OCI-LY7 (cell line): ENCODE measurements around the gene EPHB1. TPM values are rescaled to one million over a fixed set of nuclear protein-coding genes. Genes with fewer than 3 reads are reported as not detected.

Source experiments
- BruUV-seq: library from RNA; stranded (reverse); fragments of 400-500 nt; replicated peaks from 2 replicates; lab custom pipeline; 2021; lab: Mats Ljungman, UMichigan
- CTCF ChIA-PET: fragments of 300-600 bp; sonication (Branson Sonifier 250); formaldehyde crosslinking; loops from one replicate; lab custom pipeline; 2022; ENCODE audit warnings: antibody characterized with exemption; ENCODE audit not compliant: unreplicated experiment; lab: Charles Lee
- POLR2A ChIA-PET: fragments of 300-600 bp; sonication (Branson Sonifier 250); formaldehyde crosslinking; loops from one replicate; lab custom pipeline; 2022; ENCODE audit warnings: antibody characterized with exemption; lab: Charles Lee
- DNase-seq: peaks from one replicate; pipeline ENCODE4 v3.0.0-alpha.2; 2015; ENCODE audit warnings: low spot score
- H2AFZ ChIP-seq: fragments of 200-600 bp; sonication (generic), shearing (Covaris generic); 2 replicates; pipeline ENCODE4 v1.6.1; 2014; ENCODE audit warnings: mild to moderate bottlenecking, antibody characterized with exemption, low read length, moderate library complexity
- H3K27ac ChIP-seq: fragments of 200-600 bp; sonication (generic); 2 replicates; pipeline ENCODE4 v1.5.1; 2014; ENCODE audit warnings: mixed run types, low read depth, mild to moderate bottlenecking, moderate library complexity, low read length, inconsistent platforms; ENCODE audit not compliant: poor library complexity, severe bottlenecking
- H3K36me3 ChIP-seq: fragments of 200-600 bp; sonication (generic); 2 replicates; pipeline ENCODE4 v1.6.1; 2014; ENCODE audit warnings: mild to moderate bottlenecking, antibody characterized with exemption, low read length, moderate library complexity, mixed read lengths; ENCODE audit not compliant: insufficient read depth
- H3K4me1 ChIP-seq: fragments of 200-600 bp; sonication (generic); 2 replicates; pipeline ENCODE4 v1.5.1; 2014; ENCODE audit warnings: mild to moderate bottlenecking, low read length; ENCODE audit not compliant: insufficient read depth, poor library complexity, severe bottlenecking
- H3K4me2 ChIP-seq: fragments of 200-600 bp; sonication (generic); 2 replicates; pipeline ENCODE4 v1.6.1; 2014; ENCODE audit warnings: mild to moderate bottlenecking, low read length
- H3K4me3 ChIP-seq: fragments of 200-600 bp; sonication (generic); 2 replicates; pipeline ENCODE4 v1.5.1; 2014; ENCODE audit warnings: mild to moderate bottlenecking, low read depth, low read length; ENCODE audit not compliant: poor library complexity, severe bottlenecking
- H3K79me2 ChIP-seq: fragments of 200-600 bp; sonication (generic); 2 replicates; pipeline ENCODE4 v1.6.1; 2016; ENCODE audit warnings: low read depth, mild to moderate bottlenecking, low read length, moderate library complexity, mixed read lengths; ENCODE audit not compliant: insufficient read depth
- H3K9me2 ChIP-seq: fragments of 200-600 bp; sonication (generic); 2 replicates; pipeline ENCODE4 v1.6.1; 2016; ENCODE audit warnings: mild to moderate bottlenecking, low read length, mixed read lengths; ENCODE audit not compliant: insufficient read depth
- H3K9me3 ChIP-seq: fragments of 200-600 bp; sonication (generic); 2 replicates; pipeline ENCODE4 v1.6.1; 2014; ENCODE audit warnings: mild to moderate bottlenecking, mixed run types, low read length, mixed read lengths
- H4K20me1 ChIP-seq: fragments of 200-600 bp; sonication (generic); 2 replicates; pipeline ENCODE4 v1.6.1; 2014; ENCODE audit warnings: mild to moderate bottlenecking, antibody characterized with exemption, low read length, moderate library complexity, mixed read lengths; ENCODE audit not compliant: insufficient read depth
- EZH2phosphoT487 ChIP-seq: fragments of 200-600 bp; sonication (generic); IDR thresholded peaks from 2 replicates; pipeline ENCODE4 v1.6.1; 2018; ENCODE audit warnings: low read depth, borderline replicate concordance, mild to moderate bottlenecking, mixed run types, antibody characterized with exemption, low read length, moderate library complexity, mixed read lengths
- intact Hi-C: fragments of 100-400 bp; cut with micrococcal nuclease; formaldehyde crosslinking; loops from one replicate; pipeline ENCODE4 v1.10.0; 2022; ENCODE audit not compliant: unreplicated experiment
- total RNA-seq, 2 experiments: library from RNA; depleted of rRNA in 1 of 2; stranded (reverse); fragments of >200 nt in 1 of 2; shearing (Covaris generic) in 1 of 2; gene quantifications; 2 replicates each; pipeline ENCODE4 v1.2.3, GENCODE V29; 2014 to 2022
- TF ChIP-seq, protein P1 (sequence below): fragments of 200-600 bp; sonication (generic); conservative IDR thresholded peaks from 2 replicates; pipeline ENCODE4 v1.5.1; 2014; ENCODE audit warnings: mild to moderate bottlenecking, antibody characterized with exemption, low read length, moderate library complexity, mixed read lengths

EPHB1 gene
- total RNA-seq, 2 experiments from 2014 or later: 0.54 to 1.3 TPM

- H3K36me3 ChIP-seq: no peaks in the 10 kb centered on the region
- no peak overlapping the region for H2AFZ ChIP-seq
- no TSS peak for BruUV-seq
- H3K9me2 ChIP-seq: no peaks in the 10 kb centered on the region
- no peak overlapping the region for H3K4me2 ChIP-seq
- no peak for DNase-seq
- no peaks in the 10 kb centered on the region for H4K20me1 ChIP-seq
- H3K27ac ChIP-seq: no peak overlapping the region
- ChIA-PET CTCF (no interaction called here), POLR2A (no interaction called here)
- H3K79me2 ChIP-seq: no peaks in the 10 kb centered on the region
- no peak for TF ChIP-seq EZH2phosphoT487
- H3K4me1 ChIP-seq: no peaks in the 10 kb centered on the region
- intact Hi-C loops: no loop called here
- H3K4me3 ChIP-seq: no peak overlapping the region
- H3K9me3 ChIP-seq: no peaks in the 10 kb centered on the region
These were observed 345.5 kb downstream of the EPHB1 start for GRCh38 chr3:135140591-135140990.

DNA sequence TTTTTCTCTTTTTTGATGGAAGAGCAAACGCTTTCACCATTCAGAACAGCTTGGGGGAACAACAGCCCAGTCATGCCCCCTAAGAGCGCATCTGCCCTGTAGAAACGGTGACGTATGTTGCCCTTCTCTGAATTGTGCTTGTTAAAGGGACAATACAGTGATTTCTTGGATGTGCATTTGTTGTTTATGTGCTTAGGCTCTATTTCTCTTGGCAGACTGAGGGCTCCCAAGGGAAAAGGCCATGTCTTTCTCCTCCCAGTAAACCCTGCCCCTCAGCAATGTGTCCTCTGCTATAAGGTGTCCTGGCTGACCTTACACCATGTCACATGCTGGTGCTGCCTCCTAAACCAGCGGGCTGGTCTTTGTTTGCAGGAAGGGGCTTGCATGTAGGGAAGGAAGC is 346.1 kb downstream of the EPHB1 start:
- H4K20me1 ChIP-seq: no peaks in the 10 kb centered on the region
- H2AFZ ChIP-seq: no peak overlapping the region
- H3K4me2 ChIP-seq: no peak overlapping the region
- H3K4me1 ChIP-seq: no peaks in the 10 kb centered on the region
- ChIA-PET CTCF (no interaction called here), POLR2A (no interaction called here)
- no peaks in the 10 kb centered on the region for H3K79me2 ChIP-seq
- H3K9me2 ChIP-seq: no peaks in the 10 kb centered on the region
- no peaks in the 10 kb centered on the region for H3K36me3 ChIP-seq
- intact Hi-C loops: no loop called here
- BruUV-seq: no TSS peak
- H3K27ac ChIP-seq: no peak overlapping the region
- H3K4me3 ChIP-seq: no peak overlapping the region
- no peak for DNase-seq
- H3K9me3 ChIP-seq: no peaks in the 10 kb centered on the region
- TF ChIP-seq EZH2phosphoT487: no peak
- TF ChIP-seq, protein P1, sequence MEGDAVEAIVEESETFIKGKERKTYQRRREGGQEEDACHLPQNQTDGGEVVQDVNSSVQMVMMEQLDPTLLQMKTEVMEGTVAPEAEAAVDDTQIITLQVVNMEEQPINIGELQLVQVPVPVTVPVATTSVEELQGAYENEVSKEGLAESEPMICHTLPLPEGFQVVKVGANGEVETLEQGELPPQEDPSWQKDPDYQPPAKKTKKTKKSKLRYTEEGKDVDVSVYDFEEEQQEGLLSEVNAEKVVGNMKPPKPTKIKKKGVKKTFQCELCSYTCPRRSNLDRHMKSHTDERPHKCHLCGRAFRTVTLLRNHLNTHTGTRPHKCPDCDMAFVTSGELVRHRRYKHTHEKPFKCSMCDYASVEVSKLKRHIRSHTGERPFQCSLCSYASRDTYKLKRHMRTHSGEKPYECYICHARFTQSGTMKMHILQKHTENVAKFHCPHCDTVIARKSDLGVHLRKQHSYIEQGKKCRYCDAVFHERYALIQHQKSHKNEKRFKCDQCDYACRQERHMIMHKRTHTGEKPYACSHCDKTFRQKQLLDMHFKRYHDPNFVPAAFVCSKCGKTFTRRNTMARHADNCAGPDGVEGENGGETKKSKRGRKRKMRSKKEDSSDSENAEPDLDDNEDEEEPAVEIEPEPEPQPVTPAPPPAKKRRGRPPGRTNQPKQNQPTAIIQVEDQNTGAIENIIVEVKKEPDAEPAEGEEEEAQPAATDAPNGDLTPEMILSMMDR: no peak

GRCh38 chr3:135141672-135142071 is 346.6 kb downstream of the EPHB1 start:
- POLR2A ChIA-PET: no interaction called here
- no peak for TF ChIP-seq EZH2phosphoT487
- TF ChIP-seq, protein P1: no peak
- Histone ChIP-seq H2AFZ (no peak overlapping the region), H3K4me1 (no peaks in the 10 kb centered on the region), H3K4me3 (no peak overlapping the region), H3K9me3 (no peaks in the 10 kb centered on the region), H4K20me1 (no peaks in the 10 kb centered on the region), H3K9me2 (no peaks in the 10 kb centered on the region), H3K4me2 (no peak overlapping the region), H3K36me3 (no peaks in the 10 kb centered on the region), H3K27ac (no peak overlapping the region), H3K79me2 (no peaks in the 10 kb centered on the region)
- DNase-seq: no peak
- no TSS peak for BruUV-seq
- intact Hi-C loops: no loop called here
- CTCF ChIA-PET: no interaction called here
